HCT116 (cell line): ENCODE measurements around the gene LINC00632. TPM values are rescaled to one million over a fixed set of nuclear protein-coding genes. Genes with fewer than 3 reads are reported as not detected.
"Not testable (repeated sequence)": the region's sequence is repeated elsewhere in the genome, so short reads cannot be mapped to it uniquely, and the experiment has no call there.

Experiments
- ATAC-seq: fragments of 200-7000 bp; cut with Tn5 transposase; 2 replicates; pipeline ENCODE4 v1.9.1; 2020; ENCODE audit warnings: mild to moderate bottlenecking, moderate library complexity
- BruUV-seq: library from RNA; stranded (reverse); fragments of 400-500 nt; replicated peaks from 2 replicates; lab custom pipeline; 2021; lab: Mats Ljungman, UMichigan
- CTCF ChIA-PET: fragments of 300-600 bp; sonication (Branson Sonifier 250); formaldehyde crosslinking; loops from one replicate; lab custom pipeline; 2021; ENCODE audit warnings: antibody characterized with exemption; lab: Charles Lee
- POLR2A ChIA-PET: fragments of 300-600, 350-600 bp; sonication (Branson Sonifier 250); formaldehyde crosslinking; loops from one replicate; lab custom pipeline; 2021; ENCODE audit warnings: antibody characterized with exemption; lab: Charles Lee
- RAD21 ChIA-PET, 2 experiments: fragments of 300-600 bp; sonication (Branson Sonifier 250); formaldehyde crosslinking; loops; one replicate each; lab custom pipeline; 2023; ENCODE audit warnings: low total read pairs in 2 of 2; ENCODE audit not compliant: uncharacterized antibody in 2 of 2, unreplicated experiment in 2 of 2, low non-redundant PET in 1 of 2; lab: Charles Lee
- DNase-seq: peaks from one replicate; pipeline ENCODE4 v3.0.0-alpha.2; 2010; ENCODE audit warnings: low read depth, low spot score
- H2AFZ ChIP-seq: fragments of 200-600 bp; shearing (Covaris generic), sonication (generic); 2 replicates; pipeline ENCODE4 v1.6.1; 2017; ENCODE audit warnings: low read depth, mixed run types, mixed read lengths, antibody characterized with exemption, low read length; ENCODE audit not compliant: poor library complexity, severe bottlenecking
- H3K27ac ChIP-seq: 2 replicates; pipeline ENCODE4 v1.5.1; 2012; ENCODE audit warnings: low read depth, low read length
- H3K27me3 ChIP-seq: fragments of 200-600 bp; sonication (generic); 2 replicates; pipeline ENCODE4 v1.6.1; 2016; ENCODE audit warnings: mixed run types, low read length, mixed read lengths; ENCODE audit not compliant: insufficient read depth
- H3K36me3 ChIP-seq, 2 experiments: fragments of 200-500 bp in 1 of 2; fragments of 200-600 bp in 1 of 2; sonication (Bioruptor generic) in 1 of 2; sonication (generic) in 1 of 2; 2 replicates each; pipeline versions ENCODE4 v1.5.1 to v1.6.1; 2014 to 2016; ENCODE audit warnings: low read length in 2 of 2, inconsistent platforms in 1 of 2, mixed read lengths in 1 of 2, mixed run types in 1 of 2; ENCODE audit not compliant: insufficient read depth in 2 of 2, control insufficient read depth in 1 of 2
- H3K4me1 ChIP-seq, 2 experiments: fragments of 200-600 bp in 1 of 2; sonication (generic) in 1 of 2; 2 replicates each; pipeline versions ENCODE4 v1.5.1 to v1.6.1; 2012 to 2017; ENCODE audit warnings: low read length in 2 of 2, inconsistent platforms in 1 of 2, mild to moderate bottlenecking in 1 of 2, mixed read lengths in 1 of 2, mixed run types in 1 of 2, moderate library complexity in 1 of 2; ENCODE audit not compliant: insufficient read depth in 2 of 2, control insufficient read depth in 1 of 2
- H3K4me2 ChIP-seq: fragments of 200-600 bp; sonication (generic); 2 replicates; pipeline ENCODE4 v1.6.1; 2017; ENCODE audit warnings: mixed run types, low read length, mixed read lengths
- H3K4me3 ChIP-seq, 2 experiments: fragments of 200-600 bp in 1 of 2; sonication (generic) in 1 of 2; replicated peaks in 1 of 2; 2 replicates each; pipeline ENCODE4 v1.5.1; 2011 to 2016; ENCODE audit warnings: low read length in 2 of 2, control low read depth in 1 of 2, low read depth in 1 of 2, mild to moderate bottlenecking in 1 of 2, mixed read lengths in 1 of 2, mixed run types in 1 of 2
- H3K79me2 ChIP-seq: fragments of 200-600 bp; sonication (generic); 2 replicates; pipeline ENCODE4 v1.6.1; 2017; ENCODE audit warnings: mild to moderate bottlenecking, mixed run types, low read length, moderate library complexity, mixed read lengths; ENCODE audit not compliant: insufficient read depth
- H3K9ac ChIP-seq: fragments of 200-600 bp; sonication (generic); 2 replicates; pipeline ENCODE4 v1.6.1; 2016; ENCODE audit warnings: low read length, mixed read lengths
- H3K9me2 ChIP-seq: fragments of 200-600 bp; sonication (generic), shearing (Covaris generic); 2 replicates; pipeline ENCODE4 v1.6.1; 2017; ENCODE audit warnings: mixed run types, mild to moderate bottlenecking, moderate library complexity; ENCODE audit not compliant: insufficient read depth
- H3K9me3 ChIP-seq, 2 experiments: fragments of 200-500 bp in 1 of 2; fragments of 200-600 bp in 1 of 2; sonication (Bioruptor generic) in 1 of 2; sonication (generic) in 1 of 2; 2 replicates each; pipeline ENCODE4 v1.6.1; 2014 to 2017; ENCODE audit warnings: low read length in 2 of 2, mixed read lengths in 2 of 2, inconsistent platforms in 1 of 2, low read depth in 1 of 2, mild to moderate bottlenecking in 1 of 2, mixed run types in 1 of 2, moderate library complexity in 1 of 2; ENCODE audit not compliant: control insufficient read depth in 1 of 2, insufficient read depth in 1 of 2
- H4K20me1 ChIP-seq: fragments of 200-600 bp; sonication (generic), shearing (Covaris generic); 2 replicates; pipeline ENCODE4 v1.6.1; 2017; ENCODE audit warnings: mixed run types, mild to moderate bottlenecking, moderate library complexity; ENCODE audit not compliant: insufficient read depth
- CEBPB ChIP-seq: IDR thresholded peaks from 2 replicates; pipeline ENCODE4 v1.6.1; 2012; ENCODE audit warnings: low read depth
- EGR1 ChIP-seq: IDR thresholded peaks from 2 replicates; pipeline ENCODE4 v1.6.1; 2012; ENCODE audit warnings: low read depth
- ELF1 ChIP-seq: IDR thresholded peaks from 2 replicates; pipeline ENCODE4 v1.6.1; 2012; ENCODE audit warnings: low read depth, borderline replicate concordance
- JUND ChIP-seq: IDR thresholded peaks from 2 replicates; pipeline ENCODE4 v1.6.1; 2012
- RAD21 ChIP-seq: IDR thresholded peaks from 2 replicates; pipeline ENCODE4 v1.6.1; 2012; ENCODE audit warnings: low read depth, mild to moderate bottlenecking
- SIN3A ChIP-seq: IDR thresholded peaks from 2 replicates; pipeline ENCODE4 v1.6.1; 2012; ENCODE audit warnings: low read depth
- SP1 ChIP-seq: IDR thresholded peaks from 2 replicates; pipeline ENCODE4 v1.6.1; 2012; ENCODE audit warnings: low read depth
- SRF ChIP-seq: IDR thresholded peaks from 2 replicates; pipeline ENCODE4 v1.6.1; 2012; ENCODE audit warnings: low read depth
- TCF7L2 ChIP-seq: IDR thresholded peaks from 2 replicates; pipeline ENCODE4 v1.7.0; 2011; ENCODE audit warnings: borderline replicate concordance, inconsistent platforms; ENCODE audit not compliant: insufficient read depth, insufficient read length; ENCODE audit errors: extremely low read depth
- ZFX ChIP-seq: fragments of 450-650 bp; IDR thresholded peaks from 2 replicates; pipeline ENCODE4 v1.6.1; 2017
- intact Hi-C: fragments of 100-400 bp; cut with micrococcal nuclease; formaldehyde crosslinking; loops from 2 replicates; pipeline ENCODE4 v1.10.0; 2022
- total RNA-seq: library from RNA; stranded (reverse); gene quantifications from one replicate; pipeline ENCODE4 v1.2.1, GENCODE V29; 2021; ENCODE audit not compliant: unreplicated experiment
- TF ChIP-seq, protein P1 (sequence below): IDR thresholded peaks from 2 replicates; pipeline ENCODE4 v1.6.1; 2012
- TF ChIP-seq, protein P2 (sequence below): IDR thresholded peaks from 2 replicates; pipeline ENCODE4 v1.6.1; 2011; ENCODE audit warnings: mild to moderate bottlenecking, low read length, moderate library complexity; ENCODE audit not compliant: insufficient replicate concordance; ENCODE audit errors: extremely low read depth
- TF ChIP-seq, protein P3 (sequence below): IDR thresholded peaks from 2 replicates; pipeline ENCODE4 v1.6.1; 2012; ENCODE audit warnings: low read depth

LINC00632 gene
- total RNA-seq, 1 experiment from 2014 or later, result 0.15 TPM

DNA sequence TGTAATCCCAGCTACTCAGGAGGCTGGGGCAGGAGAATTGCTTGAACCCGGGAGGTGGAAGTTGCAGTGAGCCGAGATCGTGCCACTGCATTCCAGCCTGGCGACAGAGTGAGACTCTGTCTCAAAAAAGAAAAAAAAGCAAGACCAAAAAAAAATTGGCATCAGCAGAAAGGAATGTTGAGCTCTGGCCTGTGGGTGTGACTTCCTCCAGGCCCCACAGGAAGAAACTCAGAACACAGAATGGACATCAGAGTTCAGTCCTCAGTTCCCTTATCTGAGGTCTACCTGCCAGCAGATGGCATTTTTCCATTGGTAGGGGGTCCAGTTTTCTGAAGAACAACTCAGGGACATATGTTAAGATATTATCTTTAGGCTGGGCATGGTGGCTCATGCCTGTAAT, 18.0 kb upstream of the LINC00632 start:
- H3K9ac ChIP-seq, H4K20me1 ChIP-seq, H3K9me2 ChIP-seq, H3K4me1 ChIP-seq, H3K27me3 ChIP-seq, H3K4me2 ChIP-seq, BruUV-seq, intact Hi-C loops, H3K4me3 ChIP-seq, H2AFZ ChIP-seq, POLR2A ChIA-PET, RAD21 ChIA-PET, H3K27ac ChIP-seq, DNase-seq, ATAC-seq, H3K9me3 ChIP-seq, H3K79me2 ChIP-seq, CTCF ChIA-PET, H3K36me3 ChIP-seq: not testable (repeated sequence)

DNA sequence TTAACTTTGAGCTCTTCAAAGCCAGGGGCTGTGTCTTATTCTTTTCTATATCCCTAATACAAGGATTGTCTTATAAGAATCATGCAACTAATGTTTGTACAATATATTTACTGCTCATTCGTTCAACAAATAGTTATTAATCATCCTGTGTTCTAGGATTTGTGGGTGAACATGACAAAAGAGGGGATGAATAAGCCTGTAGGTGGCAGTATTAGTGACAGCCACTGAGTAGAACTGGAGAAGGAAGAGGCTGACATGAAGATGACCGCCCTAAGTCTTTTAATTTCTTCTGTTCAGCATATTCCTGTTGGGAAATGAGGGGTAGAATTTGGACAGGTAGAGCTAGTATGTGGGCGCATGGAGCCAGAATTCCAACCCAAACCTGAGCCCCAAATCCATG, 11.9 kb upstream of the LINC00632 start:
- no peak overlapping the region for H3K27ac ChIP-seq
- TF ChIP-seq EGR1 (no peak), CEBPB (no peak), JUND (no peak), ZFX (no peak), RAD21 (no peak), SP1 (no peak), TCF7L2 (no peak), SIN3A (no peak), ELF1 (no peak), SRF (no peak)
- TF ChIP-seq, protein P1, sequence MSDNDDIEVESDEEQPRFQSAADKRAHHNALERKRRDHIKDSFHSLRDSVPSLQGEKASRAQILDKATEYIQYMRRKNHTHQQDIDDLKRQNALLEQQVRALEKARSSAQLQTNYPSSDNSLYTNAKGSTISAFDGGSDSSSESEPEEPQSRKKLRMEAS, result no peak
- TF ChIP-seq, protein P2, sequence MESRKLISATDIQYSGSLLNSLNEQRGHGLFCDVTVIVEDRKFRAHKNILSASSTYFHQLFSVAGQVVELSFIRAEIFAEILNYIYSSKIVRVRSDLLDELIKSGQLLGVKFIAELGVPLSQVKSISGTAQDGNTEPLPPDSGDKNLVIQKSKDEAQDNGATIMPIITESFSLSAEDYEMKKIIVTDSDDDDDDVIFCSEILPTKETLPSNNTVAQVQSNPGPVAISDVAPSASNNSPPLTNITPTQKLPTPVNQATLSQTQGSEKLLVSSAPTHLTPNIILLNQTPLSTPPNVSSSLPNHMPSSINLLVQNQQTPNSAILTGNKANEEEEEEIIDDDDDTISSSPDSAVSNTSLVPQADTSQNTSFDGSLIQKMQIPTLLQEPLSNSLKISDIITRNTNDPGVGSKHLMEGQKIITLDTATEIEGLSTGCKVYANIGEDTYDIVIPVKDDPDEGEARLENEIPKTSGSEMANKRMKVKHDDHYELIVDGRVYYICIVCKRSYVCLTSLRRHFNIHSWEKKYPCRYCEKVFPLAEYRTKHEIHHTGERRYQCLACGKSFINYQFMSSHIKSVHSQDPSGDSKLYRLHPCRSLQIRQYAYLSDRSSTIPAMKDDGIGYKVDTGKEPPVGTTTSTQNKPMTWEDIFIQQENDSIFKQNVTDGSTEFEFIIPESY, result no peak
- TF ChIP-seq, protein P3, sequence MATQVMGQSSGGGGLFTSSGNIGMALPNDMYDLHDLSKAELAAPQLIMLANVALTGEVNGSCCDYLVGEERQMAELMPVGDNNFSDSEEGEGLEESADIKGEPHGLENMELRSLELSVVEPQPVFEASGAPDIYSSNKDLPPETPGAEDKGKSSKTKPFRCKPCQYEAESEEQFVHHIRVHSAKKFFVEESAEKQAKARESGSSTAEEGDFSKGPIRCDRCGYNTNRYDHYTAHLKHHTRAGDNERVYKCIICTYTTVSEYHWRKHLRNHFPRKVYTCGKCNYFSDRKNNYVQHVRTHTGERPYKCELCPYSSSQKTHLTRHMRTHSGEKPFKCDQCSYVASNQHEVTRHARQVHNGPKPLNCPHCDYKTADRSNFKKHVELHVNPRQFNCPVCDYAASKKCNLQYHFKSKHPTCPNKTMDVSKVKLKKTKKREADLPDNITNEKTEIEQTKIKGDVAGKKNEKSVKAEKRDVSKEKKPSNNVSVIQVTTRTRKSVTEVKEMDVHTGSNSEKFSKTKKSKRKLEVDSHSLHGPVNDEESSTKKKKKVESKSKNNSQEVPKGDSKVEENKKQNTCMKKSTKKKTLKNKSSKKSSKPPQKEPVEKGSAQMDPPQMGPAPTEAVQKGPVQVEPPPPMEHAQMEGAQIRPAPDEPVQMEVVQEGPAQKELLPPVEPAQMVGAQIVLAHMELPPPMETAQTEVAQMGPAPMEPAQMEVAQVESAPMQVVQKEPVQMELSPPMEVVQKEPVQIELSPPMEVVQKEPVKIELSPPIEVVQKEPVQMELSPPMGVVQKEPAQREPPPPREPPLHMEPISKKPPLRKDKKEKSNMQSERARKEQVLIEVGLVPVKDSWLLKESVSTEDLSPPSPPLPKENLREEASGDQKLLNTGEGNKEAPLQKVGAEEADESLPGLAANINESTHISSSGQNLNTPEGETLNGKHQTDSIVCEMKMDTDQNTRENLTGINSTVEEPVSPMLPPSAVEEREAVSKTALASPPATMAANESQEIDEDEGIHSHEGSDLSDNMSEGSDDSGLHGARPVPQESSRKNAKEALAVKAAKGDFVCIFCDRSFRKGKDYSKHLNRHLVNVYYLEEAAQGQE, result no peak
- intact Hi-C loops, result no loop called here
- no peaks in the 10 kb centered on the region for H4K20me1 ChIP-seq
- no peak overlapping the region for H3K4me2 ChIP-seq
- RAD21 ChIA-PET, result no interaction called here
- H3K36me3 ChIP-seq, result no peaks in the 10 kb centered on the region
- H2AFZ ChIP-seq, result no peak overlapping the region
- H3K4me1 ChIP-seq, result no peaks in the 10 kb centered on the region
- H3K27me3 ChIP-seq, result no peaks in the 10 kb centered on the region
- H3K9me3 ChIP-seq, result no peaks in the 10 kb centered on the region
- CTCF ChIA-PET, result no interaction called here
- ATAC-seq (no peak), DNase-seq (no peak)
- POLR2A ChIA-PET, result no interaction called here
- H3K9ac ChIP-seq, result no peak overlapping the region
- H3K79me2 ChIP-seq, result no peaks in the 10 kb centered on the region
- no TSS peak for BruUV-seq
- no peak overlapping the region for H3K4me3 ChIP-seq
- no peaks in the 10 kb centered on the region for H3K9me2 ChIP-seq
